PC-9 (cell line): ENCODE results near the gene RBMS3. TPM values are rescaled to one million over a fixed set of nuclear protein-coding genes. Genes with fewer than 3 reads are reported as not detected.
"Not testable (repeated sequence)": the region's sequence is repeated elsewhere in the genome, so short reads cannot be mapped to it uniquely, and the experiment has no call there.

ENCODE experiments used
- BruUV-seq: library from RNA; stranded (reverse); fragments of 400-500 nt; replicated peaks from 2 replicates; lab custom pipeline; 2021; lab: Mats Ljungman, UMichigan
- CTCF ChIA-PET: fragments of 300-600 bp; sonication (Branson Sonifier 250); formaldehyde crosslinking; loops from one replicate; lab custom pipeline; 2022; ENCODE audit warnings: antibody characterized with exemption; lab: Charles Lee
- POLR2A ChIA-PET: fragments of 300-600 bp; sonication (Branson Sonifier 250); formaldehyde crosslinking; loops from one replicate; lab custom pipeline; 2022; ENCODE audit warnings: antibody characterized with exemption; ENCODE audit not compliant: unreplicated experiment; lab: Charles Lee
- DNase-seq, 2 experiments: peaks; one replicate each; pipeline versions ENCODE4 v3.0.0 to v3.0.0-alpha.2; 2015 to 2022; ENCODE audit warnings: mixed read lengths in 1 of 2
- H2AFZ ChIP-seq: fragments of 200-600 bp; sonication (generic); 2 replicates; pipeline ENCODE4 v1.8.1; 2017; ENCODE audit warnings: antibody characterized with exemption
- H3F3A ChIP-seq: fragments of 200-600 bp; sonication (generic); 2 replicates; pipeline ENCODE4 v1.8.1; 2017; ENCODE audit warnings: antibody characterized with exemption, mild to moderate bottlenecking, low read depth; ENCODE audit not compliant: insufficient read depth
- H3K27ac ChIP-seq: fragments of 200-600 bp; sonication (generic); 2 replicates; pipeline ENCODE4 v1.6.1; 2016; ENCODE audit warnings: mixed run types
- H3K27me3 ChIP-seq: fragments of 200-600 bp; sonication (generic); 2 replicates; pipeline ENCODE4 v1.6.1; 2016; ENCODE audit warnings: low read depth, mixed run types; ENCODE audit not compliant: insufficient read depth
- H3K36me3 ChIP-seq: fragments of 200-600 bp; sonication (generic); 2 replicates; pipeline ENCODE4 v1.6.1; 2016; ENCODE audit warnings: low read depth, mixed run types
- H3K4me1 ChIP-seq: fragments of 200-600 bp; sonication (generic); replicated peaks from 2 replicates; pipeline ENCODE4 v1.6.1; 2016; ENCODE audit warnings: mixed run types; ENCODE audit not compliant: insufficient read depth
- H3K4me2 ChIP-seq: fragments of 200-600 bp; sonication (generic); 2 replicates; pipeline ENCODE4 v1.6.1; 2017; ENCODE audit warnings: mixed run types
- H3K4me3 ChIP-seq: fragments of 200-600 bp; sonication (generic); 2 replicates; pipeline ENCODE4 v1.6.1; 2016; ENCODE audit warnings: mixed run types
- H3K79me2 ChIP-seq: fragments of 200-600 bp; sonication (generic); 2 replicates; pipeline ENCODE4 v1.6.1; 2017; ENCODE audit warnings: low read depth, mixed run types
- H3K9me2 ChIP-seq: fragments of 200-600 bp; sonication (generic); 2 replicates; pipeline ENCODE4 v1.8.1; 2017; ENCODE audit warnings: mild to moderate bottlenecking; ENCODE audit not compliant: insufficient read depth
- H3K9me3 ChIP-seq: fragments of 200-600 bp; sonication (generic); 2 replicates; pipeline ENCODE4 v1.8.1; 2016; ENCODE audit warnings: low read depth; ENCODE audit not compliant: insufficient read depth
- H4K20me1 ChIP-seq: fragments of 200-600 bp; sonication (generic); 2 replicates; pipeline ENCODE4 v1.8.1; 2017; ENCODE audit not compliant: insufficient read depth
- CTCF ChIP-seq: fragments of 200-600 bp; sonication (generic); conservative IDR thresholded peaks from 2 replicates; pipeline ENCODE4 v1.6.1; 2017; ENCODE audit warnings: mixed run types, antibody characterized with exemption, mild to moderate bottlenecking, moderate library complexity
- EZH2 ChIP-seq: fragments of 200-600 bp; sonication (generic); IDR thresholded peaks from 2 replicates; pipeline ENCODE4 v1.8.0; 2017; ENCODE audit warnings: antibody characterized with exemption, low read depth
- intact Hi-C: fragments of 100-400 bp; cut with micrococcal nuclease; formaldehyde crosslinking; loops from one replicate; pipeline ENCODE4 v1.10.0; 2022; ENCODE audit not compliant: unreplicated experiment
- total RNA-seq: library from RNA; stranded (reverse); gene quantifications from 2 replicates; pipeline ENCODE4 v1.2.3, GENCODE V29; 2021

RBMS3 gene
- total RNA-seq, 1 experiment from 2014 or later: 3.5 TPM

DNA sequence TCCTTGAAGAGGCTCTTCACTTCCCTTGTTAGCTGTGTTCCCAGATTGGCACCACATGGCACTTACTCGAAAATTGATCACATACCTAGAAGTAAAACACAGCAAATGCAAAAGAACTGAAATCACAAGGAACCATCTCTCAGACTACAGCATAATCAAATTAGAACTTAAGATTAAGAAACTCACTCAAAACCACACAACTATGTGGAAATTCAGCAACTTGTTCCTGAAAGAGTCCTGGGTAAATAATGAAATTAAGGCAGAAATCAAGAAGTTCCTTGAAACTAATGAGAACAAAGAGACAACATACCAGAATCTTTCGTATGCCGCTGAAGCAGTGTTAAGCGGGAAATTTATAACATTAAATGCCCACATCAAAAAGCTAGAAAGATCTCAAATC is 759.3 kb downstream of the RBMS3 start:
- TF ChIP-seq EZH2: no peak
- DNase-seq: no peak
- H3K27me3 ChIP-seq: no peaks in the 10 kb centered on the region
- H2AFZ ChIP-seq: no peak overlapping the region
- no peaks in the 10 kb centered on the region for H3K9me2 ChIP-seq
- H3K9me3 ChIP-seq: no peaks in the 10 kb centered on the region
- H3K36me3 ChIP-seq: no peaks in the 10 kb centered on the region
- H3K79me2 ChIP-seq: no peaks in the 10 kb centered on the region
- ChIA-PET POLR2A (no interaction called here), CTCF (interaction anchor here (0.6 kb wide), 1 partner anchor 1128 kb away, joined by 3 read pairs; no protein-coding TSS in a partner anchor)
- H3K27ac ChIP-seq: no peak overlapping the region
- H3K4me2 ChIP-seq: no peak overlapping the region
- no peak overlapping the region for H3K4me3 ChIP-seq
- BruUV-seq: no TSS peak
- H3F3A ChIP-seq: no peaks in the 10 kb centered on the region
- H4K20me1 ChIP-seq: no peaks in the 10 kb centered on the region
- intact Hi-C loops: loop anchor here (5.0 kb wide), 1 partner anchor 1092 kb away; no protein-coding TSS in a partner anchor
- no peaks in the 10 kb centered on the region for H3K4me1 ChIP-seq

- H3K79me2 ChIP-seq, H3K36me3 ChIP-seq, H3K9me3 ChIP-seq, H3K4me1 ChIP-seq, H3K4me2 ChIP-seq, H3K27ac ChIP-seq, H3K27me3 ChIP-seq, H3K4me3 ChIP-seq, H3K9me2 ChIP-seq, POLR2A ChIA-PET, H4K20me1 ChIP-seq, DNase-seq, H2AFZ ChIP-seq, H3F3A ChIP-seq, BruUV-seq: not testable (repeated sequence)
- CTCF ChIA-PET: interaction anchor here (0.6 to 0.9 kb wide), 2 partner anchors 559 to 710 kb away, joined by 3 to 15 read pairs; no protein-coding TSS in a partner anchor
- intact Hi-C loops: loop anchor here (5.0 kb wide), 1 partner anchor 1091 kb away; no protein-coding TSS in a partner anchor
These were observed 760.6 kb downstream of the RBMS3 start for GRCh38 chr3:30041481-30041880.

DNA sequence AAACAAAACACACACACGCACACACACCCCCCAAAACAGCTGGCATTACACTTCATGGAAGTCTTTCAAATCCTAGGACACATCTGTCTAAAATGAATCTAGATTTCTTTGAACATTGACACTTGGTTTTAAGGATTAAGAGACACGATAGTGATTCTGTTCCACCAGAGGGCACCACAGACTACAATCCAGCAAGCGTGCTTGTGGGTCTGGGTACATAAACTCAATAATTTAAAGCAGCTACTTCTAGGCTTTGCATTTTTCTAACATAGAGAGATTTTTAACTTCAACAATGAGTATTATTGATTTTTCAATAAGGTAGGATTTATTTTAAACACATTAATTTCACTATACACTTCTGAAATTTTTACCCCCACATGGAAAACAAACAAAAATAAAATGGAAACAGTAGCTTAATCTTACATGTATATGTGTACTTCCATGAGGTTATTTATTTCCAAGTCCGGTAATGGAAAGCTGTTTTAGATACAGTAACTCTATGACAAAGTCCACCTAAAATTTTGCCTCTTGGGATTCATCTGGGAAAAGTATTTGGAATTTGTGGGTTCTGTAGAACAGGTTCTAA is 761.5 kb downstream of the RBMS3 start:
- H3K27me3 ChIP-seq: no peaks in the 10 kb centered on the region
- no TSS peak for BruUV-seq
- H3K36me3 ChIP-seq: no peaks in the 10 kb centered on the region
- intact Hi-C loops: loop anchor here (1.0 to 5.0 kb wide), 5 partner anchors 70 to 1090 kb away; no protein-coding TSS in a partner anchor
- CTCF ChIA-PET: interaction anchor here (0.6 to 1.0 kb wide), 9 partner anchors 30 to 709 kb away, joined by 3 to 10 read pairs (median 4); no protein-coding TSS in a partner anchor
- POLR2A ChIA-PET: no interaction called here
- H3K9me2 ChIP-seq: no peaks in the 10 kb centered on the region
- H3K27ac ChIP-seq: no peak overlapping the region
- DNase-seq: peak; percentile 30 to 48
- TF ChIP-seq EZH2 (no peak), CTCF (peak; percentile 72)
- no peak overlapping the region for H2AFZ ChIP-seq
- H4K20me1 ChIP-seq: no peaks in the 10 kb centered on the region
- H3K79me2 ChIP-seq: no peaks in the 10 kb centered on the region
- H3K9me3 ChIP-seq: no peaks in the 10 kb centered on the region
- H3F3A ChIP-seq: no peaks in the 10 kb centered on the region
- H3K4me3 ChIP-seq: no peak overlapping the region
- H3K4me1 ChIP-seq: no peaks in the 10 kb centered on the region
- no peak overlapping the region for H3K4me2 ChIP-seq

DNA sequence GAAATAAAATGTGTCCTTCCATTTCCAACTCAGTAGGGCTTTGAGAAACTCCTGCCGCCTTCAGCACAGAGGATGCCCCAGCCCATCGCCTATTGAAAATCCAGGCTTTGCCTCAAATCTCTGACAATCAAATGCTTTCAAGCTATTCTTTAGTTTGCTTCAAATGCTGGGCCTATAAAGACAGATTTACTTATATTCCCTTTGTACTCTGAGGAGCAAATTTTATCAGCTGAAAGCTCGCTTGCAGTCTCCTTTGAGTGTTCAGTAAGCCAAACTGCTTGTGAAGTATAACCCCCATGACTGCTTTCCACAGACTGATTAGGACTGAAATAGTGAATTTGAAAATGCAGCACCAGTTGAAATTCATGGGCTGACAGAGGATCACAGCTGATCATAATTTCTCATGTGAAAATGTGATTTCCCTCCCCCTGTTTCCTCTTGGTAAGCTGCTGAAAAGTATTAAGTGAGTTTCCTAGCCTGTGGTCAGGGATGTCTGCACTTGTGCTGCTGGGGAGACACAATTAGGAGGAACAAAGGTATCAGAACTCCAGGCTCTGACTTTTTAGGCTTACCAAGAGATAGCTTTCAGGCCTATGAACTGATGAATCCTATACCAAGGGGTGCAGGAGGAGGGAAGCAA is 762.2 kb downstream of the RBMS3 start:
- TF ChIP-seq CTCF (no peak), EZH2 (no peak)
- H3K79me2 ChIP-seq: no peaks in the 10 kb centered on the region
- H3F3A ChIP-seq: no peaks in the 10 kb centered on the region
- no peaks in the 10 kb centered on the region for H3K9me3 ChIP-seq
- no peaks in the 10 kb centered on the region for H4K20me1 ChIP-seq
- H3K4me2 ChIP-seq: no peak overlapping the region
- no peaks in the 10 kb centered on the region for H3K9me2 ChIP-seq
- DNase-seq: no peak
- H3K4me1 ChIP-seq: no peaks in the 10 kb centered on the region
- no TSS peak for BruUV-seq
- no peaks in the 10 kb centered on the region for H3K36me3 ChIP-seq
- H3K27ac ChIP-seq: no peak overlapping the region
- ChIA-PET POLR2A (no interaction called here), CTCF (interaction anchor here (0.7 to 1.0 kb wide), 6 partner anchors 31 to 654 kb away, joined by 3 to 8 read pairs (median 4); no protein-coding TSS in a partner anchor)
- intact Hi-C loops: loop anchor here (1.0 to 5.0 kb wide), 5 partner anchors 70 to 1089 kb away; no protein-coding TSS in a partner anchor
- no peak overlapping the region for H2AFZ ChIP-seq
- H3K27me3 ChIP-seq: no peaks in the 10 kb centered on the region
- no peak overlapping the region for H3K4me3 ChIP-seq
